ENCODE measurements around the gene MYL7.

Gene MYL7

GRCh38 chr7:44140341-44140740, 791 bp downstream of the MYL7 start:
- no peak overlapping the region for H3K27ac ChIP-seq (ENCODE audit: low read depth, low read length, severe bottlenecking)
- no peaks in the 10 kb centered on the region for H3K9me3 ChIP-seq (ENCODE audit: control insufficient read depth, low read length)
- H3K4me1 ChIP-seq (ENCODE audit: control insufficient read depth, insufficient read depth, low read length, poor library complexity, severe bottlenecking): peaks cover 7% of the 10 kb centered on the region
- no peak overlapping the region for H3K4me3 ChIP-seq (ENCODE audit: extremely low read depth, insufficient read depth, low read length, poor library complexity, severe bottlenecking)
- H3K36me3 ChIP-seq (ENCODE audit: control insufficient read depth, insufficient read depth, low read length): no peaks in the 10 kb centered on the region
- 87 to 96% methylated on average over 4 to 5 of the region's 10 CpGs for WGBS, 2 experiments (ENCODE audit: insufficient coverage in 2 of 2)

DNA sequence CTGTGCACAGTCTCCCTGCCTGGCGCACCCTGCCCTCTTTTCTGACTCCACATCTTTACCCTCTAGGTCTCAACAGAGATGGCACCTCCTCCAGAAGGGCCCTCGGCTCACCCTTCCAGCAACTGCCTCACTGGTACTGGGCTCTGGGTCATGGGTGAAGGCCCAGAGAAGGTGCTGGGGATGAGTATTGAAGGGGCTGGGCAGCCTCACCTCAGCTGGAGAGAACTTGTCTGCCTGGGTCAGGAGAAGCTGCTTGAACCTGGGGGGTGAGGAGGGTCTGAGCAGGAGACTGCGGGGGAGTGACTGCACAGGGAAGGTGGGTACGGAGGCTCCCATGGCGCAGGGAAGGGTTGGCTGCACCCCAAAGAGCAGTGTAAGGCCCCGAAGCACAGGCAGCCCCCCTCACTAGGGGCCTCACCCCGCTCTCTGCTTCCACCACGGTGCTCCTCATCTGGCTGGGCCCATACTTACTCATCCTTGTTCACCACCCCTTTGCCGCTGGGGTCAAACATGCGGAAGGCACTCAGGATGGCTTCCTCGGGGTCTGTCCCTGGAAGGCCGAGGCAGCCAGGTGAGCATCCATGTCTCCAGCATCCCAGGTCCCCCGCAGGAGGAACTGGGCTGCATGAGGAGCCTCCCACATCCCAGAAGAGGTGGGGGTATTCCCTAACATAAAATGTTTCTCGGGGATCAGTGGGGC, 1.7 kb downstream of the MYL7 start:
- WGBS, 2 experiments (ENCODE audit: insufficient coverage in 2 of 2): 93 to 95% methylated on average over 10 to 12 of the region's 14 CpGs
- no peaks in the 10 kb centered on the region for H3K36me3 ChIP-seq (ENCODE audit: control insufficient read depth, insufficient read depth, low read length)
- H3K9me3 ChIP-seq (ENCODE audit: control insufficient read depth, low read length): no peaks in the 10 kb centered on the region
- no peak overlapping the region for H3K4me3 ChIP-seq (ENCODE audit: extremely low read depth, insufficient read depth, low read length, poor library complexity, severe bottlenecking)
- no peak overlapping the region for H3K27ac ChIP-seq (ENCODE audit: low read depth, low read length, severe bottlenecking)
- H3K4me1 ChIP-seq (ENCODE audit: control insufficient read depth, insufficient read depth, low read length, poor library complexity, severe bottlenecking): peaks cover 7% of the 10 kb centered on the region

- WGBS, 2 experiments (ENCODE audit: insufficient coverage in 2 of 2): 88 to 93% methylated on average over 6 to 8 of the region's 8 CpGs
- H3K4me3 ChIP-seq (ENCODE audit: extremely low read depth, insufficient read depth, low read length, poor library complexity, severe bottlenecking): no peak overlapping the region
- H3K9me3 ChIP-seq (ENCODE audit: control insufficient read depth, low read length): no peaks in the 10 kb centered on the region
- H3K36me3 ChIP-seq (ENCODE audit: control insufficient read depth, insufficient read depth, low read length): no peaks in the 10 kb centered on the region
- H3K4me1 ChIP-seq (ENCODE audit: control insufficient read depth, insufficient read depth, low read length, poor library complexity, severe bottlenecking): peaks cover 7% of the 10 kb centered on the region
- H3K27ac ChIP-seq (ENCODE audit: low read depth, low read length, severe bottlenecking): no peak overlapping the region
These were observed 2.4 kb downstream of the MYL7 start for GRCh38 chr7:44138698-44139097.

DNA sequence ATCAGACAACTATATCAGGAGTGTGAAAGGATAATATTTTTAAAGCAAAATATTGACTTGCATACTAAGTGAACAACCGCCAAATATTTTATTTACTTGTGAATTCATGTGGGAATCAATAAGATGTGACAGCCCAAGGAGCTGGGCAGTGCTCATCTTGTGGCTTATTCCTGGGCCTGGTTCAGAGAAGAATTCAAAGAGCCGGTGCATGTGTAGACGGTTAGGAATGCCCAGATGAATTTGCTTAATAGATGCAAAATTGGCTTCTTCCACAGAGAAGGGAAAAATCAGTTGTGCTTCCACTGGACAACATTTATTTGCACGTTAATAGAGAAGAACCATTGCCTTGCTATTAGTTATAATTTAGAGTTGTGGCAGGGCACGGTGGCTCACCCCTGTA, 4.4 kb downstream of the MYL7 start:
- no peak overlapping the region for H3K27ac ChIP-seq (ENCODE audit: low read depth, low read length, severe bottlenecking)
- no peaks in the 10 kb centered on the region for H3K36me3 ChIP-seq (ENCODE audit: control insufficient read depth, insufficient read depth, low read length)
- peaks cover 21% of the 10 kb centered on the region for H3K4me1 ChIP-seq (ENCODE audit: control insufficient read depth, insufficient read depth, low read length, poor library complexity, severe bottlenecking)
- no peak overlapping the region for H3K4me3 ChIP-seq (ENCODE audit: extremely low read depth, insufficient read depth, low read length, poor library complexity, severe bottlenecking)
- no peaks in the 10 kb centered on the region for H3K9me3 ChIP-seq (ENCODE audit: control insufficient read depth, low read length)
- 89 to 95% methylated on average over 4 of the region's 5 CpGs for WGBS, 2 experiments (ENCODE audit: insufficient coverage in 2 of 2)

DNA sequence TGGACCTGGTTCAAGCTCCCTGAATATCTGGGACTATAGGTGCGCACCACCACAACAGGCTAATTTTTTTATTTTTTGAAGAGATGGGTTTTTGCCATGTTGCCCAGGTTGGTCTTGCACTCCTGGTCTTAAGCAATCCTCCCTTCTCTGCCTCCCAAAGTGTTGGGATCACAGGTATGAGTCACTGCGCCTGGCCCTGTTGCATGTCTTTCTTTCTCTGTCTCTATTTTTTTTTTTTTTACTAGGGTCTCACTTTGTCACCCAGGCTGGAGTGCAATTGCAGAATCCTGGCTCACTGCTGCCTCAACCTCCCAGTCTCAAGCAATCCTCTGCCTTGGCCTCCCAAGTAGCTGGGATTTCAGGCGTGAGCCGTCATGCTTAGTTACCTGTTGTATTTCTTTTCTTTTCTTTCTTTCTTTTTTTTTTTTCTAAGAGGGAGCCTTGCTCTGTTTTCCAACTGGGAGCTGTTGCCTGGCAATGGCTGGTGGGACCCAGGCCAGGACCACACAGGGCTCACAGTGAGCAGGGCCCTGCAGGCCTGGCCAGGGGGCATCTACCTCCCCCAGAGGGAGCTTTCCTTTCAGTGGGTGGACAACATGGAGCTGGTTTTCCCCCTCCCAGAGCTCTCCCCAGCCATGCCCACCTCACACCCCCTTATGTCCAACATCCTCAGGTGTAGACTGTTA, 6.0 kb downstream of the MYL7 start:
- Histone ChIP-seq H3K36me3 (ENCODE audit: control insufficient read depth, insufficient read depth, low read length) (no peaks in the 10 kb centered on the region), H3K27ac (ENCODE audit: low read depth, low read length, severe bottlenecking) (no peak overlapping the region), H3K4me3 (ENCODE audit: extremely low read depth, insufficient read depth, low read length, poor library complexity, severe bottlenecking) (no peak overlapping the region), H3K9me3 (ENCODE audit: control insufficient read depth, low read length) (no peaks in the 10 kb centered on the region), H3K4me1 (ENCODE audit: control insufficient read depth, insufficient read depth, low read length, poor library complexity, severe bottlenecking) (peaks cover 18% of the 10 kb centered on the region)
- WGBS, 2 experiments (ENCODE audit: insufficient coverage in 2 of 2): 83 to 90% methylated on average over 1 to 3 of the region's 4 CpGs

- Histone ChIP-seq H3K27ac (ENCODE audit: low read depth, low read length, severe bottlenecking) (no peak overlapping the region), H3K4me3 (ENCODE audit: extremely low read depth, insufficient read depth, low read length, poor library complexity, severe bottlenecking) (no peak overlapping the region), H3K36me3 (ENCODE audit: control insufficient read depth, insufficient read depth, low read length) (no peaks in the 10 kb centered on the region), H3K4me1 (ENCODE audit: control insufficient read depth, insufficient read depth, low read length, poor library complexity, severe bottlenecking) (peaks cover 18% of the 10 kb centered on the region), H3K9me3 (ENCODE audit: control insufficient read depth, low read length) (no peaks in the 10 kb centered on the region)
- 0 to 53% methylated on average over 1 to 2 of the region's 3 CpGs for WGBS, 2 experiments (ENCODE audit: insufficient coverage in 2 of 2)
These were observed 7.8 kb downstream of the MYL7 start for GRCh38 chr7:44133295-44133694.

DNA sequence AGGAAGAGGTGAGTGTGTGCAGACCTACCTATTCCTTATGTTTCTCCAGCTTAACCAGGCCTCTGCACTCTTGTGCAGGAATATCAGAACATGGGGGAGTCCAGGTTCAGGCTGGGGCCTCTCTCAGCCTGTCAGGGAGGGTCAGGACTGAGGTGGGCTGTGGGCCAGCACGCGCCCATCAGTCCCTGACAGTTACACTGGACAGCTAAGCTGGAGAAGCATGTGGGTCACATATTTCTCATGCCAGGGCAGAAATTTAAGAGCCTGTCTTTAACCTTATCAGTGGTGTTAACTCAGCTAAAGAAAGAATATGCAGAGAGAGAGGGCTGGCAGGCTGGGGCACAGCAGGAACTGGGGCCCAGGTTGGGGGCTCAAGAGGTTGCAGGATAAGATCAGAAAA, 9.1 kb downstream of the MYL7 start:
- Histone ChIP-seq H3K4me3 (ENCODE audit: extremely low read depth, insufficient read depth, low read length, poor library complexity, severe bottlenecking) (no peak overlapping the region), H3K36me3 (ENCODE audit: control insufficient read depth, insufficient read depth, low read length) (no peaks in the 10 kb centered on the region), H3K4me1 (ENCODE audit: control insufficient read depth, insufficient read depth, low read length, poor library complexity, severe bottlenecking) (peaks cover 18% of the 10 kb centered on the region), H3K9me3 (ENCODE audit: control insufficient read depth, low read length) (peaks cover 9% of the 10 kb centered on the region), H3K27ac (ENCODE audit: low read depth, low read length, severe bottlenecking) (peak overlapping the region; percentile 10)
- WGBS, 2 experiments (ENCODE audit: insufficient coverage in 2 of 2): 63 to 79% methylated on average over 2 of the region's 2 CpGs

GRCh38 chr7:44131173-44132029, 9.7 kb downstream of the MYL7 start:
- no peak overlapping the region for H3K27ac ChIP-seq (ENCODE audit: low read depth, low read length, severe bottlenecking)
- H3K36me3 ChIP-seq (ENCODE audit: control insufficient read depth, insufficient read depth, low read length): no peaks in the 10 kb centered on the region
- H3K4me1 ChIP-seq (ENCODE audit: control insufficient read depth, insufficient read depth, low read length, poor library complexity, severe bottlenecking): peaks cover 18% of the 10 kb centered on the region
- WGBS, 2 experiments (ENCODE audit: insufficient coverage in 2 of 2): 84 to 98% methylated on average over 6 to 8 of the region's 12 CpGs
- peaks cover 9% of the 10 kb centered on the region for H3K9me3 ChIP-seq (ENCODE audit: control insufficient read depth, low read length)
- no peak overlapping the region for H3K4me3 ChIP-seq (ENCODE audit: extremely low read depth, insufficient read depth, low read length, poor library complexity, severe bottlenecking)

DNA sequence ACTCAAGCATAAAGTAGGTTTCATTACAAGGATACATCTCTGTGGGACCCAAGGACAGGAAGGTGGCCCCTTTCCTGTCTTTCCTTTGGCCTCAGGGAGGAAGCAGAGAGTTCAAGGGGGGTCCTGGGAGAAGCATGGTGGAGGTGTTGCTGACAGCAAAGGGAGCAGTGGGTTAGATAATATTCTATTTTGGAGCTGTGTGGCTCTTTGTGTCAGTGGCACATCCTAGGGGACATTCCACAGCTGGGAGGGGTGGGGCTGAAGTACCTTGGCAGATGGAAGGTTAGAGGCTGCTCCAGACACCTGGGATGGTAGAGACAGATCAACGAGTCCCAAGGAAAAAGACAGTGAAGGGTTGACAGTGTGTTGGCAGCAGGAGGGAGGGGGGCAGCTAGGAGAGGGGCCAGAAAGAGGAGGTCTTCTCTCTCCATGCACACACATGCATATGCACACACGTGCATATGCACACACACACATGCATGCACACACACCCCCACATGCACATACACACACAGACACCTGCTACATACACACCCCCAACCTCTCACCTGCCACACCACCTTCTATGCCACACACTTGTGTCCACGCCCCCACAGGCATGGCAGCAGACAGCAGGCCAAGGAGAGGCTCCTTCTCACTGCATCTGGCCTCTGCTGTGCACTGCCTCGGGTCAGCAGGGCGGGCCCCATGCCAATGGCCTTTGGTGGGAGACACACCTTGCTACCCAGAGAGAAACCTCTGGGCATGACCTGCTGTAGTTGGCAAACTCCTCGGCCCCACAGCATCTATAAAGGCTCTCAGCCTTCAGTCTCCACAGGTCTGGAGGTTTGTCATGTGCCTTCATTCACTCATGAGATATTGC, 12.2 kb downstream of the MYL7 start:
- Histone ChIP-seq H3K36me3 (ENCODE audit: control insufficient read depth, insufficient read depth, low read length) (no peaks in the 10 kb centered on the region), H3K27ac (ENCODE audit: low read depth, low read length, severe bottlenecking) (no peak overlapping the region), H3K9me3 (ENCODE audit: control insufficient read depth, low read length) (peaks cover 9% of the 10 kb centered on the region), H3K4me3 (ENCODE audit: extremely low read depth, insufficient read depth, low read length, poor library complexity, severe bottlenecking) (no peak overlapping the region), H3K4me1 (ENCODE audit: control insufficient read depth, insufficient read depth, low read length, poor library complexity, severe bottlenecking) (peaks cover 18% of the 10 kb centered on the region)
- 79 to 90% methylated on average over 4 to 6 of the region's 6 CpGs for WGBS, 2 experiments (ENCODE audit: insufficient coverage in 2 of 2)

DNA sequence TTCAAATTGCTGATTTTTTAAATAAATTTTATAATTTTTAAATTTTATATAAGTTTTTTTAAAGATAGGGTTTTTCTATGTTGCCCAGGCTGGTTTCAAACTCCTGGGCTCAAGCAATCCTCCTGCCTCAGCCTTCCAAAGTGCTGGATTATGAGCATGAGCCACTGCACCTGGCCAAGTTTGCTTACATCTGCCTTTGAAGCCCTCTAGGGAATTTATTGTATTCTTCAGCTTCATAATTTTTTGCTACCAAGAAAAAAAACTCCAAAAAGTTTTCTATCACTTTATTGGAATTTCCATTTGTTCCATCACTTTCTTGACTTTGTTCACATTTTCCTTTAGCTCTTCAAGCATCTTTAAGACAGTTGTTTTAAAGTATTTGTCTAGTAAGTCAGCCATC, 14.0 kb downstream of the MYL7 start:
- H3K4me3 ChIP-seq (ENCODE audit: extremely low read depth, insufficient read depth, low read length, poor library complexity, severe bottlenecking): no peak overlapping the region
- peaks cover 2% of the 10 kb centered on the region for H3K36me3 ChIP-seq (ENCODE audit: control insufficient read depth, insufficient read depth, low read length)
- peaks cover 9% of the 10 kb centered on the region for H3K9me3 ChIP-seq (ENCODE audit: control insufficient read depth, low read length)
- H3K27ac ChIP-seq (ENCODE audit: low read depth, low read length, severe bottlenecking): no peak overlapping the region
- peaks cover 8% of the 10 kb centered on the region for H3K4me1 ChIP-seq (ENCODE audit: control insufficient read depth, insufficient read depth, low read length, poor library complexity, severe bottlenecking)

Data from mesodermal cell (in vitro differentiated cells).